A549 (cell line): ENCODE results near the gene KRTAP1-4. TPM values are rescaled to one million over a fixed set of nuclear protein-coding genes. Genes with fewer than 3 reads are reported as not detected.
"Not testable (repeated sequence)": the region's sequence is repeated elsewhere in the genome, so short reads cannot be mapped to it uniquely, and the experiment has no call there.

Experiments used
- ATAC-seq, 2 experiments: fragments of 200-7000 bp in 1 of 2; fragments of >200 bp in 1 of 2; cut with Nextera tagmentation in 1 of 2; cut with Tn5 transposase in 1 of 2; 3 replicates each; pipeline versions ENCODE4 v1.8.0 to v1.9.1; 2018 to 2020; ENCODE audit warnings: mild to moderate bottlenecking in 1 of 2, moderate library complexity in 1 of 2
- CTCF ChIA-PET: fragments of 300-600 bp; sonication (Branson Sonifier 250); formaldehyde crosslinking; extraction: SDS; loops from one replicate; lab custom pipeline; 2021; ENCODE audit warnings: antibody characterized with exemption, inconsistent platforms; lab: Yijun Ruan, JAX
- POLR2A ChIA-PET: fragments of 350-600 bp; formaldehyde crosslinking; extraction: SDS; loops from one replicate; lab custom pipeline; 2021; ENCODE audit warnings: antibody characterized with exemption, inconsistent platforms; lab: Yijun Ruan, JAX
- DNase-seq, 2 experiments: peaks; one replicate each; pipeline versions ENCODE4 v3.0.0 to v3.0.0-alpha.2; 2011 to 2016; ENCODE audit warnings: low read depth in 1 of 2, low spot score in 1 of 2
- FAIRE-seq: peaks from 2 replicates; lab custom pipeline; 2011; peaks lifted over from hg19 to GRCh38; lab: Jason Lieb, UNC
- H3K27ac ChIP-seq, 2 experiments: fragments of >200 bp; sonication (Bioruptor Twin); formaldehyde crosslinking; 3 replicates each; pipeline ENCODE4 v1.5.1; 2016 to 2017
- H3K4me1 ChIP-seq: fragments of >200 bp; sonication (Bioruptor Twin); formaldehyde crosslinking; 3 replicates; pipeline ENCODE4 v1.6.1; 2016
- H3K4me2 ChIP-seq: fragments of >200 bp; sonication (Bioruptor Twin); formaldehyde crosslinking; 3 replicates; pipeline ENCODE4 v1.6.1; 2016
- H3K4me3 ChIP-seq: fragments of >200 bp; sonication (Bioruptor Twin); formaldehyde crosslinking; 3 replicates; pipeline ENCODE4 v1.5.1; 2016
- H3K9me3 ChIP-seq: fragments of >200 bp; sonication (Bioruptor Twin); formaldehyde crosslinking; 3 replicates; pipeline ENCODE4 v1.6.1; 2016
- CHD4 ChIP-seq: fragments of 200-600 bp; sonication (generic); IDR thresholded peaks from 2 replicates; pipeline ENCODE4 v1.6.1; 2016; ENCODE audit warnings: antibody characterized with exemption, mild to moderate bottlenecking, borderline replicate concordance
- CTCF ChIP-seq: fragments of >200 bp; sonication (Bioruptor Twin); formaldehyde crosslinking; IDR thresholded peaks from 3 replicates; pipeline ENCODE4 v1.5.1; 2016
- EHMT2 ChIP-seq: fragments of 200-600 bp; sonication (generic); IDR thresholded peaks from 2 replicates; pipeline ENCODE4 v1.6.1; 2016; ENCODE audit warnings: antibody characterized with exemption, low read depth, mild to moderate bottlenecking, moderate library complexity
- ELK1 ChIP-seq: fragments of 150-350 bp; IDR thresholded peaks from 2 replicates; pipeline ENCODE4 v1.6.1; 2014; ENCODE audit warnings: low read depth, mild to moderate bottlenecking, low read length
- ESRRA ChIP-seq: fragments of 150-350 bp; IDR thresholded peaks from 2 replicates; pipeline ENCODE4 v1.6.1; 2014; ENCODE audit warnings: mild to moderate bottlenecking, low read length, borderline replicate concordance
- FOXS1 ChIP-seq: fragments of 250-450 bp; sonication (Bioruptor Pico); IDR thresholded peaks from 2 replicates; pipeline ENCODE4 v1.5.0; 2020; ENCODE audit warnings: mild to moderate bottlenecking, moderate library complexity
- HEYL ChIP-seq: fragments of 250-450 bp; sonication (Bioruptor Pico); IDR thresholded peaks from 2 replicates; pipeline ENCODE4 v1.8.0; 2021; ENCODE audit warnings: mild to moderate bottlenecking, moderate library complexity
- HOXB13 ChIP-seq: fragments of 250-450 bp; sonication (Bioruptor Pico); IDR thresholded peaks from 2 replicates; pipeline ENCODE4 v1.5.0; 2020; ENCODE audit warnings: low read depth, mild to moderate bottlenecking, moderate library complexity
- JUN ChIP-seq, 2 experiments: fragments of >200 bp; sonication (Bioruptor Twin); formaldehyde crosslinking; IDR thresholded peaks; 2 replicates in 1 of 2; 3 replicates in 1 of 2; pipeline ENCODE4 v1.6.1; 2016 to 2017
- POLR2A ChIP-seq: IDR thresholded peaks from 2 replicates; pipeline ENCODE4 v1.6.1; 2012; ENCODE audit warnings: mild to moderate bottlenecking, low read length
- POLR2AphosphoS2 ChIP-seq: conservative IDR thresholded peaks from 2 replicates; pipeline ENCODE4 v1.6.1; 2012; ENCODE audit warnings: low read length, improper control_type of control experiment, inconsistent platforms
- RARB ChIP-seq: fragments of 250-450 bp; sonication (Bioruptor Pico); IDR thresholded peaks from 2 replicates; pipeline ENCODE4 v1.8.0; 2021; ENCODE audit warnings: mild to moderate bottlenecking, moderate library complexity
- ZNF302 ChIP-seq: fragments of 250-450 bp; sonication (Bioruptor Pico); IDR thresholded peaks from 2 replicates; pipeline ENCODE4 v1.9.0; 2021; ENCODE audit warnings: inconsistent platforms, mild to moderate bottlenecking, moderate library complexity
- WGBS: methylation state at CpG from one replicate; pipeline ENCODE4 v1.1.6; 2017; ENCODE audit errors: missing lambda C conversion rate; 5-methylcytosine and 5-hydroxymethylcytosine counted together
- polyA plus RNA-seq, 4 experiments: library from polyadenylated mRNA; depleted of rRNA in 3 of 4; stranded (reverse); fragments of >200 nt; fragmentation: RNase III in 1 of 4; extraction: RNeasy Plus Mini Kit Qiagen cat#74134 plus additional on column Dnase treatment in 1 of 4; gene quantifications; 2 replicates in 3 of 4; 3 replicates in 1 of 4; pipeline ENCODE4 v1.2.3, GENCODE V29; 2011 to 2017

KRTAP1-4 gene
- polyA plus RNA-seq, 2 of the 4 experiments (the other 2 are of a cell fraction), result not detected

- 86% methylated on average over 13 of the region's 14 CpGs for WGBS
- H3K27ac ChIP-seq, FAIRE-seq, H3K4me2 ChIP-seq, POLR2A ChIA-PET, H3K4me1 ChIP-seq, H3K4me3 ChIP-seq, DNase-seq: not testable (repeated sequence)
- ATAC-seq, result peak in 1 of 2 experiments; percentile 39; a peak in 1 of 6 replicates
- peaks cover 11% of the 10 kb centered on the region; the same call in 2 of the 3 replicates for H3K9me3 ChIP-seq
- CTCF ChIA-PET, result interaction anchor here (2.0 kb wide), 1 partner anchor 16 kb away, joined by 6 read pairs; no protein-coding TSS in a partner anchor
These were observed 11.0 kb upstream of the KRTAP1-4 start, which contains the start of gene KRTAP1-1 for GRCh38 chr17:41040783-41041571. TSS of gene KRTAP1-1 (minus strand) at chr17:41041450. CDS start at chr17:41041397, 53 bp downstream.

GRCh38 chr17:41037853-41038350 lies 7.9 kb upstream of the KRTAP1-4 start:
- CTCF ChIA-PET, result interaction anchor here (0.7 to 2.1 kb wide), 2 partner anchors 129 to 291 kb away, joined by 3 to 6 read pairs; no protein-coding TSS in a partner anchor
- no peak overlapping the region for H3K27ac ChIP-seq
- FAIRE-seq (no peak), DNase-seq (no peak), ATAC-seq (no peak)
- TF ChIP-seq ZNF302 (CRISPR knock-in tag) (no peak), ELK1 (no peak), ESRRA (no peak), FOXS1 (CRISPR knock-in tag) (no peak), EHMT2 (no peak), CTCF (no peak), CHD4 (no peak), HOXB13 (CRISPR knock-in tag) (no peak)
- H3K4me2 ChIP-seq, result no peak overlapping the region
- POLR2A ChIA-PET, result no interaction called here
- WGBS, result 69% methylated on average over 2 of the region's 2 CpGs
- H3K9me3 ChIP-seq, result peaks cover 6% of the 10 kb centered on the region; the same call in 1 of the 3 replicates
- no peaks in the 10 kb centered on the region for H3K4me1 ChIP-seq
- H3K4me3 ChIP-seq, result no peak overlapping the region

GRCh38 chr17:41034346-41034935 lies 4.4 kb upstream of the KRTAP1-4 start, which contains the start of gene KRTAP1-3:
TSS of gene KRTAP1-3 (minus strand) at chr17:41034874. CDS start at chr17:41034821, 53 bp downstream.
- H3K4me1 ChIP-seq, H3K4me2 ChIP-seq, H3K27ac ChIP-seq, DNase-seq, CTCF ChIA-PET, ATAC-seq, FAIRE-seq, H3K9me3 ChIP-seq, POLR2A ChIA-PET, H3K4me3 ChIP-seq: not testable (repeated sequence)
- whole genome bisulfite sequencing, result 82% methylated on average over 8 of the region's 10 CpGs

GRCh38 chr17:41026715-41027471 lies 3.1 kb downstream of the KRTAP1-4 start, which contains the start of gene KRTAP1-5:
TSS of gene KRTAP1-5 (minus strand) at chr17:41027208. CDS start at chr17:41027155, 53 bp downstream.
- POLR2A ChIA-PET, result interaction anchor here (0.6 kb wide), 1 partner anchor 327 kb away, joined by 3 read pairs; no protein-coding TSS in a partner anchor
- no peak within 1 kb of the TSS for H3K27ac ChIP-seq
- H3K4me2 ChIP-seq, result no peak within 1 kb of the TSS
- H3K9me3 ChIP-seq, result no peaks in the 10 kb centered on the region
- H3K4me3 ChIP-seq, result no peak within 1 kb of the TSS
- no peak for TF ChIP-seq POLR2A
- TF ChIP-seq POLR2AphosphoS2, result no peak
- TF ChIP-seq ZNF302 (CRISPR knock-in tag), result no peak
- no peak for TF ChIP-seq JUN (IDR thresholded peaks at IDR 0.05)
- no peak for TF ChIP-seq HEYL (CRISPR knock-in tag)
- TF ChIP-seq ESRRA, result no peak
- no peak for TF ChIP-seq RARB
- no peak for TF ChIP-seq CHD4
- H3K4me1 ChIP-seq, result peaks cover 8% of the 10 kb centered on the region; the same call in 1 of the 3 replicates
- FAIRE-seq, result no peak
- WGBS, result 56% methylated on average over 9 of the region's 9 CpGs
- CTCF ChIA-PET, result interaction anchor here (2.0 kb wide), 1 partner anchor 522 kb away, joined by 5 read pairs; no protein-coding TSS in a partner anchor
- no peak for DNase-seq
- ATAC-seq, result 0 out of 6 replicates have a peak, but pooled peaks of 1 of the 2 experiments have one; percentile 19
